ENCODE measurements around the gene DOCK8.

Gene DOCK8

GRCh38 chr9:385818-386398 lies 171.2 kb downstream of the DOCK8 start:
- FAIRE-seq (peak; percentile 96), DNase-seq (ENCODE audit: insufficient read length, low spot score) (no peak)

GRCh38 chr9:389159-389558 lies 174.5 kb downstream of the DOCK8 start:
- TF ChIP-seq CTCF (IDR thresholded peaks at IDR 0.05; ENCODE audit: insufficient read depth, missing control alignments), result no peak
- no peak for DNase-seq (ENCODE audit: insufficient read length, low spot score)
- peak; percentile 51 for FAIRE-seq

More at GRCh38 chr9:385818-386398, 171.2 kb downstream of the DOCK8 start:
- peak; percentile 85 for TF ChIP-seq CTCF (IDR thresholded peaks at IDR 0.05; ENCODE audit: insufficient read depth, missing control alignments)

- FAIRE-seq (no peak), DNase-seq (ENCODE audit: insufficient read length, low spot score) (no peak)
- TF ChIP-seq CTCF (IDR thresholded peaks at IDR 0.05; ENCODE audit: insufficient read depth, missing control alignments), result no peak
Observed at GRCh38 chr9:389758-390157, 175.1 kb downstream of the DOCK8 start.

GRCh38 chr9:392077-392804 lies 177.6 kb downstream of the DOCK8 start:
- DNase-seq (ENCODE audit: insufficient read length, low spot score) (no peak), FAIRE-seq (no peak)
- TF ChIP-seq CTCF (IDR thresholded peaks at IDR 0.05; ENCODE audit: insufficient read depth, missing control alignments), result no peak

GRCh38 chr9:394347-395052 lies 179.8 kb downstream of the DOCK8 start:
- FAIRE-seq, result no peak
- no peak for TF ChIP-seq CTCF (IDR thresholded peaks at IDR 0.05; ENCODE audit: insufficient read depth, missing control alignments)
- DNase-seq (ENCODE audit: insufficient read length, low spot score), result no peak

- FAIRE-seq (no peak), DNase-seq (ENCODE audit: insufficient read length, low spot score) (no peak)
- TF ChIP-seq CTCF (IDR thresholded peaks at IDR 0.05; ENCODE audit: insufficient read depth, missing control alignments), result no peak
Observed at GRCh38 chr9:396396-396795, 181.7 kb downstream of the DOCK8 start.
